Stimulated activated CD8-positive, alpha-beta memory T cell treated with anti-CD3 and anti-CD28 coated beads, Interleukin-12 subunit alpha, Interleukin-12 subunit beta, amount 100 ng/mL, for 4 hours (primary cell): ENCODE measurements around the gene TM2D1.

Experiments
- DNase-seq: peaks from one replicate; pipeline ENCODE4 v3.0.0-alpha.2; 2020; ENCODE audit warnings: low read depth

The TM2D1 gene

GRCh38 chr1:61644303-61644702 lies 80.6 kb downstream of the TM2D1 start:
- no peak for DNase-seq

GRCh38 chr1:61642475-61643232 lies 82.3 kb downstream of the TM2D1 start:
- DNase-seq: no peak

- peak; percentile 9 for DNase-seq
Measured at GRCh38 chr1:61641578-61642336, 83.2 kb downstream of the TM2D1 start.

- no peak for DNase-seq
Measured at GRCh38 chr1:61640531-61641530, 84.1 kb downstream of the TM2D1 start.

GRCh38 chr1:61639608-61640336 lies 85.2 kb downstream of the TM2D1 start:
- no peak for DNase-seq

GRCh38 chr1:61638911-61639605 lies 85.9 kb downstream of the TM2D1 start:
- no peak for DNase-seq

- DNase-seq: no peak
Measured at GRCh38 chr1:61638296-61638695, 86.6 kb downstream of the TM2D1 start.

GRCh38 chr1:61637470-61637869 lies 87.5 kb downstream of the TM2D1 start:
- no peak for DNase-seq

- no peak for DNase-seq
Measured at GRCh38 chr1:61636814-61637213, 88.1 kb downstream of the TM2D1 start.

GRCh38 chr1:61636376-61636775 lies 88.6 kb downstream of the TM2D1 start:
- DNase-seq: no peak

- DNase-seq: no peak
Measured at GRCh38 chr1:61635557-61635956, 89.4 kb downstream of the TM2D1 start.

GRCh38 chr1:61631436-61631835 lies 93.5 kb downstream of the TM2D1 start:
- DNase-seq: no peak
